HCT116 (cell line): Measurements from ENCODE around the gene BPIFB6. TPM values are rescaled to one million over a fixed set of nuclear protein-coding genes. Genes with fewer than 3 reads are reported as not detected.

Experiments used
- ATAC-seq: fragments of 200-7000 bp; cut with Tn5 transposase; 2 replicates; pipeline ENCODE4 v1.9.1; 2020; ENCODE audit warnings: mild to moderate bottlenecking, moderate library complexity
- BruUV-seq: library from RNA; stranded (reverse); fragments of 400-500 nt; replicated peaks from 2 replicates; lab custom pipeline; 2021; lab: Mats Ljungman, UMichigan
- CTCF ChIA-PET: fragments of 300-600 bp; sonication (Branson Sonifier 250); formaldehyde crosslinking; loops from one replicate; lab custom pipeline; 2021; ENCODE audit warnings: antibody characterized with exemption; lab: Charles Lee
- POLR2A ChIA-PET: fragments of 300-600, 350-600 bp; sonication (Branson Sonifier 250); formaldehyde crosslinking; loops from one replicate; lab custom pipeline; 2021; ENCODE audit warnings: antibody characterized with exemption; lab: Charles Lee
- RAD21 ChIA-PET, 2 experiments: fragments of 300-600 bp; sonication (Branson Sonifier 250); formaldehyde crosslinking; loops; one replicate each; lab custom pipeline; 2023; ENCODE audit warnings: low total read pairs in 2 of 2; ENCODE audit not compliant: uncharacterized antibody in 2 of 2, unreplicated experiment in 2 of 2, low non-redundant PET in 1 of 2; lab: Charles Lee
- DNase-seq: peaks from one replicate; pipeline ENCODE4 v3.0.0-alpha.2; 2010; ENCODE audit warnings: low read depth, low spot score
- H2AFZ ChIP-seq: fragments of 200-600 bp; shearing (Covaris generic), sonication (generic); 2 replicates; pipeline ENCODE4 v1.6.1; 2017; ENCODE audit warnings: low read depth, mixed run types, mixed read lengths, antibody characterized with exemption, low read length; ENCODE audit not compliant: poor library complexity, severe bottlenecking
- H3K27ac ChIP-seq: 2 replicates; pipeline ENCODE4 v1.5.1; 2012; ENCODE audit warnings: low read depth, low read length
- H3K27me3 ChIP-seq: fragments of 200-600 bp; sonication (generic); 2 replicates; pipeline ENCODE4 v1.6.1; 2016; ENCODE audit warnings: mixed run types, low read length, mixed read lengths; ENCODE audit not compliant: insufficient read depth
- H3K36me3 ChIP-seq, 2 experiments: fragments of 200-500 bp in 1 of 2; fragments of 200-600 bp in 1 of 2; sonication (Bioruptor generic) in 1 of 2; sonication (generic) in 1 of 2; 2 replicates each; pipeline versions ENCODE4 v1.5.1 to v1.6.1; 2014 to 2016; ENCODE audit warnings: low read length in 2 of 2, inconsistent platforms in 1 of 2, mixed read lengths in 1 of 2, mixed run types in 1 of 2; ENCODE audit not compliant: insufficient read depth in 2 of 2, control insufficient read depth in 1 of 2
- H3K4me1 ChIP-seq, 2 experiments: fragments of 200-600 bp in 1 of 2; sonication (generic) in 1 of 2; 2 replicates each; pipeline versions ENCODE4 v1.5.1 to v1.6.1; 2012 to 2017; ENCODE audit warnings: low read length in 2 of 2, inconsistent platforms in 1 of 2, mild to moderate bottlenecking in 1 of 2, mixed read lengths in 1 of 2, mixed run types in 1 of 2, moderate library complexity in 1 of 2; ENCODE audit not compliant: insufficient read depth in 2 of 2, control insufficient read depth in 1 of 2
- H3K4me2 ChIP-seq: fragments of 200-600 bp; sonication (generic); 2 replicates; pipeline ENCODE4 v1.6.1; 2017; ENCODE audit warnings: mixed run types, low read length, mixed read lengths
- H3K4me3 ChIP-seq, 2 experiments: fragments of 200-600 bp in 1 of 2; sonication (generic) in 1 of 2; replicated peaks in 1 of 2; 2 replicates each; pipeline ENCODE4 v1.5.1; 2011 to 2016; ENCODE audit warnings: low read length in 2 of 2, control low read depth in 1 of 2, low read depth in 1 of 2, mild to moderate bottlenecking in 1 of 2, mixed read lengths in 1 of 2, mixed run types in 1 of 2
- H3K79me2 ChIP-seq: fragments of 200-600 bp; sonication (generic); 2 replicates; pipeline ENCODE4 v1.6.1; 2017; ENCODE audit warnings: mild to moderate bottlenecking, mixed run types, low read length, moderate library complexity, mixed read lengths; ENCODE audit not compliant: insufficient read depth
- H3K9ac ChIP-seq: fragments of 200-600 bp; sonication (generic); 2 replicates; pipeline ENCODE4 v1.6.1; 2016; ENCODE audit warnings: low read length, mixed read lengths
- H3K9me2 ChIP-seq: fragments of 200-600 bp; sonication (generic), shearing (Covaris generic); 2 replicates; pipeline ENCODE4 v1.6.1; 2017; ENCODE audit warnings: mixed run types, mild to moderate bottlenecking, moderate library complexity; ENCODE audit not compliant: insufficient read depth
- H3K9me3 ChIP-seq, 2 experiments: fragments of 200-500 bp in 1 of 2; fragments of 200-600 bp in 1 of 2; sonication (Bioruptor generic) in 1 of 2; sonication (generic) in 1 of 2; 2 replicates each; pipeline ENCODE4 v1.6.1; 2014 to 2017; ENCODE audit warnings: low read length in 2 of 2, mixed read lengths in 2 of 2, inconsistent platforms in 1 of 2, low read depth in 1 of 2, mild to moderate bottlenecking in 1 of 2, mixed run types in 1 of 2, moderate library complexity in 1 of 2; ENCODE audit not compliant: control insufficient read depth in 1 of 2, insufficient read depth in 1 of 2
- H4K20me1 ChIP-seq: fragments of 200-600 bp; sonication (generic), shearing (Covaris generic); 2 replicates; pipeline ENCODE4 v1.6.1; 2017; ENCODE audit warnings: mixed run types, mild to moderate bottlenecking, moderate library complexity; ENCODE audit not compliant: insufficient read depth
- CBX3 ChIP-seq: IDR thresholded peaks from 2 replicates; pipeline ENCODE4 v1.6.1; 2012; ENCODE audit warnings: low read depth
- CEBPB ChIP-seq: IDR thresholded peaks from 2 replicates; pipeline ENCODE4 v1.6.1; 2012; ENCODE audit warnings: low read depth
- ELF1 ChIP-seq: IDR thresholded peaks from 2 replicates; pipeline ENCODE4 v1.6.1; 2012; ENCODE audit warnings: low read depth, borderline replicate concordance
- FOSL1 ChIP-seq: IDR thresholded peaks from 2 replicates; pipeline ENCODE4 v1.6.1; 2012; ENCODE audit warnings: low read depth
- POLR2A ChIP-seq: IDR thresholded peaks from 2 replicates; pipeline ENCODE4 v1.7.0; 2011; ENCODE audit warnings: borderline replicate concordance; ENCODE audit not compliant: insufficient read depth, insufficient read length; ENCODE audit errors: extremely low read depth
- POLR2AphosphoS5 ChIP-seq: IDR thresholded peaks from 2 replicates; pipeline ENCODE4 v1.6.1; 2011; ENCODE audit warnings: mild to moderate bottlenecking, low read depth, low read length, moderate library complexity
- RAD21 ChIP-seq: IDR thresholded peaks from 2 replicates; pipeline ENCODE4 v1.6.1; 2012; ENCODE audit warnings: low read depth, mild to moderate bottlenecking
- SRF ChIP-seq: IDR thresholded peaks from 2 replicates; pipeline ENCODE4 v1.6.1; 2012; ENCODE audit warnings: low read depth
- TCF7L2 ChIP-seq: IDR thresholded peaks from 2 replicates; pipeline ENCODE4 v1.7.0; 2011; ENCODE audit warnings: borderline replicate concordance, inconsistent platforms; ENCODE audit not compliant: insufficient read depth, insufficient read length; ENCODE audit errors: extremely low read depth
- ZNF274 ChIP-seq: fragments of 200-500 bp; sonication (Bioruptor generic); IDR thresholded peaks from 2 replicates; pipeline ENCODE4 v1.6.1; 2014; ENCODE audit warnings: mild to moderate bottlenecking, low read depth, low read length, inconsistent platforms
- intact Hi-C: fragments of 100-400 bp; cut with micrococcal nuclease; formaldehyde crosslinking; loops from 2 replicates; pipeline ENCODE4 v1.10.0; 2022
- total RNA-seq: library from RNA; stranded (reverse); gene quantifications from one replicate; pipeline ENCODE4 v1.2.1, GENCODE V29; 2021; ENCODE audit not compliant: unreplicated experiment
- TF ChIP-seq, protein P1 (sequence below): IDR thresholded peaks from 2 replicates; pipeline ENCODE4 v1.6.1; 2012
- TF ChIP-seq, protein P2 (sequence below), 3 experiments: fragments of 200-600 bp in 1 of 3; sonication (generic) in 1 of 3; IDR thresholded peaks in 2 of 3; conservative IDR thresholded peaks in 1 of 3; 2 replicates each; pipeline ENCODE4 v1.5.1; 2012 to 2017; ENCODE audit warnings: low read depth in 2 of 3, low read length in 2 of 3, antibody characterized with exemption in 1 of 3, borderline replicate concordance in 1 of 3, control low read depth in 1 of 3, mild to moderate bottlenecking in 1 of 3, mixed read lengths in 1 of 3, mixed run types in 1 of 3, moderate library complexity in 1 of 3; ENCODE audit not compliant: insufficient read depth in 1 of 3

BPIFB6 gene
- total RNA-seq, 1 experiment from 2014 or later = not detected

GRCh38 chr20:33016581-33017109 lies 14.8 kb upstream of the BPIFB6 start:
- H3K9me3 ChIP-seq = no peaks in the 10 kb centered on the region
- H4K20me1 ChIP-seq = no peaks in the 10 kb centered on the region
- no peak overlapping the region for H3K4me2 ChIP-seq
- no TSS peak for BruUV-seq
- ChIA-PET CTCF (interaction anchor here (0.8 kb wide), 1 partner anchor 12 kb away, joined by 3 read pairs; no protein-coding TSS in a partner anchor), RAD21 (no interaction called here), POLR2A (no interaction called here)
- no peak overlapping the region for H3K27ac ChIP-seq
- no peaks in the 10 kb centered on the region for H3K79me2 ChIP-seq
- no peaks in the 10 kb centered on the region for H3K4me1 ChIP-seq
- TF ChIP-seq POLR2AphosphoS5 (no peak), ELF1 (no peak), FOSL1 (no peak), CBX3 (no peak), TCF7L2 (no peak), RAD21 (no peak), CEBPB (no peak), POLR2A (no peak), SRF (no peak), ZNF274 (no peak)
- TF ChIP-seq, protein P1, sequence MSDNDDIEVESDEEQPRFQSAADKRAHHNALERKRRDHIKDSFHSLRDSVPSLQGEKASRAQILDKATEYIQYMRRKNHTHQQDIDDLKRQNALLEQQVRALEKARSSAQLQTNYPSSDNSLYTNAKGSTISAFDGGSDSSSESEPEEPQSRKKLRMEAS = no peak
- TF ChIP-seq, protein P2, sequence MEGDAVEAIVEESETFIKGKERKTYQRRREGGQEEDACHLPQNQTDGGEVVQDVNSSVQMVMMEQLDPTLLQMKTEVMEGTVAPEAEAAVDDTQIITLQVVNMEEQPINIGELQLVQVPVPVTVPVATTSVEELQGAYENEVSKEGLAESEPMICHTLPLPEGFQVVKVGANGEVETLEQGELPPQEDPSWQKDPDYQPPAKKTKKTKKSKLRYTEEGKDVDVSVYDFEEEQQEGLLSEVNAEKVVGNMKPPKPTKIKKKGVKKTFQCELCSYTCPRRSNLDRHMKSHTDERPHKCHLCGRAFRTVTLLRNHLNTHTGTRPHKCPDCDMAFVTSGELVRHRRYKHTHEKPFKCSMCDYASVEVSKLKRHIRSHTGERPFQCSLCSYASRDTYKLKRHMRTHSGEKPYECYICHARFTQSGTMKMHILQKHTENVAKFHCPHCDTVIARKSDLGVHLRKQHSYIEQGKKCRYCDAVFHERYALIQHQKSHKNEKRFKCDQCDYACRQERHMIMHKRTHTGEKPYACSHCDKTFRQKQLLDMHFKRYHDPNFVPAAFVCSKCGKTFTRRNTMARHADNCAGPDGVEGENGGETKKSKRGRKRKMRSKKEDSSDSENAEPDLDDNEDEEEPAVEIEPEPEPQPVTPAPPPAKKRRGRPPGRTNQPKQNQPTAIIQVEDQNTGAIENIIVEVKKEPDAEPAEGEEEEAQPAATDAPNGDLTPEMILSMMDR (IDR thresholded peaks at IDR 0.05 in 2 of 3, conservative IDR thresholded peaks at IDR 0.05 in 1 of 3; ENCODE audit: borderline replicate concordance in 1 of 3, insufficient read depth in 1 of 3, low read depth in 2 of 3, low read length in 2 of 3) = no peak
- no peaks in the 10 kb centered on the region for H3K9me2 ChIP-seq
- intact Hi-C loops = no loop called here
- H3K36me3 ChIP-seq = no peaks in the 10 kb centered on the region
- H2AFZ ChIP-seq = no peak overlapping the region
- H3K9ac ChIP-seq = no peak overlapping the region
- H3K4me3 ChIP-seq = no peak overlapping the region
- DNase-seq (no peak), ATAC-seq (no peak)
- peaks cover 13% of the 10 kb centered on the region; the same call in 1 of the 2 replicates for H3K27me3 ChIP-seq
